Adrenal gland (tissue), 5 donors: ENCODE measurements around the gene FBXO33.

ENCODE experiments used
- CTCF ChIP-seq, 6 experiments: fragments of 450-650 bp in 4 of 6; fragments of 200-600 bp in 2 of 6; sonication (generic) in 1 of 6; IDR thresholded peaks; 1 replicate in 5 of 6; 2 replicates in 1 of 6; pipeline versions ENCODE4 v1.5.1 to v1.8.0; 2016 to 2021; ENCODE audit warnings: antibody characterized with exemption in 6 of 6, mild to moderate bottlenecking in 2 of 6, moderate library complexity in 1 of 6
- POLR2A ChIP-seq, 2 donors: fragments of 450-650 bp; IDR thresholded peaks; one replicate each; pipeline ENCODE4 v1.6.1; 2017; ENCODE audit warnings: antibody characterized with exemption in 2 of 2, mild to moderate bottlenecking in 2 of 2, moderate library complexity in 1 of 2
- donor health status: DM: no; HTN: no; CAD: no.

- TF ChIP-seq CTCF (IDR thresholded peaks at IDR 0.05): no peak
- no peak for TF ChIP-seq POLR2A (IDR thresholded peaks at IDR 0.05)
These were observed 35.8 kb downstream of the FBXO33 start for GRCh38 chr14:39396448-39396847.
